Lung (tissue), 12 donors: ENCODE data around the gene VAT1. TPM values are rescaled to one million over a fixed set of nuclear protein-coding genes. Genes with fewer than 3 reads are reported as not detected.

Source experiments
- ATAC-seq: fragments of 200-7000 bp; cut with Tn5 transposase; one replicate; pipeline ENCODE4 v1.9.1; 2020; ENCODE audit warnings: moderate number of reproducible peaks; ENCODE audit not compliant: insufficient read depth, low FRiP score
- DNase-seq, 3 donors: peaks; one replicate each; pipeline ENCODE4 v3.0.0-alpha.2; 2013 to 2017
- H3K27ac ChIP-seq, 2 donors: one replicate each; pipeline ENCODE4 v1.5.1; 2013; ENCODE audit warnings: mild to moderate bottlenecking in 2 of 2, moderate library complexity in 2 of 2, control low read depth in 1 of 2, inconsistent platforms in 1 of 2, low read depth in 1 of 2, low read length in 1 of 2
- H3K27me3 ChIP-seq, 3 donors: one replicate each; pipeline ENCODE4 v1.5.1; 2013; ENCODE audit warnings: low read length in 2 of 3; ENCODE audit not compliant: control insufficient read depth in 3 of 3, insufficient read depth in 3 of 3
- H3K36me3 ChIP-seq, 4 donors: one replicate each; pipeline ENCODE4 v1.5.1; 2013; ENCODE audit warnings: low read length in 4 of 4, mild to moderate bottlenecking in 1 of 4, moderate library complexity in 1 of 4; ENCODE audit not compliant: control insufficient read depth in 4 of 4, insufficient read depth in 4 of 4
- H3K4me1 ChIP-seq, 5 donors: one replicate each; pipeline ENCODE4 v1.5.1; 2013; ENCODE audit warnings: low read length in 5 of 5, mild to moderate bottlenecking in 2 of 5, moderate library complexity in 1 of 5; ENCODE audit not compliant: control insufficient read depth in 5 of 5, insufficient read depth in 5 of 5
- H3K4me3 ChIP-seq: one replicate; pipeline ENCODE4 v1.5.1; 2013; ENCODE audit warnings: mild to moderate bottlenecking, control low read depth, moderate library complexity
- H3K9ac ChIP-seq, 2 donors: one replicate each; pipeline ENCODE4 v1.5.1; 2013; ENCODE audit warnings: low read length in 2 of 2, control low read depth in 1 of 2; ENCODE audit not compliant: insufficient read depth in 1 of 2
- H3K9me3 ChIP-seq, 4 donors: one replicate each; pipeline ENCODE4 v1.5.1; 2013; ENCODE audit warnings: low read length in 3 of 4, mild to moderate bottlenecking in 1 of 4, moderate library complexity in 1 of 4; ENCODE audit not compliant: control insufficient read depth in 4 of 4, insufficient read depth in 3 of 4
- CTCF ChIP-seq: IDR thresholded peaks from 2 replicates; pipeline ENCODE4 v1.5.1; 2012; ENCODE audit warnings: mild to moderate bottlenecking; ENCODE audit errors: control extremely low read depth, extremely low read depth
- WGBS, 2 donors: extraction: QIAGEN DNeasy Blood & Tissue Kit; methylation state at CpG; one replicate each; pipeline ENCODE4 v1.1.7; 2013; 5-methylcytosine and 5-hydroxymethylcytosine counted together
- polyA plus RNA-seq, 2 donors: library from polyadenylated mRNA; stranded (reverse); fragments of 200-250 nt; gene quantifications; one replicate each; pipeline ENCODE4 v1.2.1, GENCODE V29; 2013
- total RNA-seq, 2 donors: library from RNA; depleted of rRNA in 1 of 2; stranded (reverse); fragments of >200 nt in 1 of 2; gene quantifications; one replicate each; pipeline ENCODE4 v1.2.1, GENCODE V29; 2014 to 2021
- donor health status: control.
- donor health status: control.
- donor health status: Bipolar disorder and iron deficiency.
- donor health status: healthy.
- donor health status: DM: yes; HTN: yes; CAD: no.

VAT1 gene
- total and polyA plus RNA-seq, 4 donors, result 62.3 to 255 (median 121) TPM

GRCh38 chr17:42992872-42993271 lies 29.3 kb downstream of the VAT1 start:
- 83 to 91% methylated on average over 5 of the region's 5 CpGs for WGBS, 2 donors
- no peak overlapping the region for H3K27ac ChIP-seq
- no peak for TF ChIP-seq CTCF
- H3K27me3 ChIP-seq, result no peaks in the 10 kb centered on the region
- peaks cover 14 to 26% (median 18%) of the 10 kb centered on the region in 4 donors for H3K36me3 ChIP-seq
- no peak for DNase-seq
- H3K4me1 ChIP-seq, result peaks cover 0 to 8% (median 0%) of the 10 kb centered on the region in 5 donors
- no peak for ATAC-seq
- no peak overlapping the region for H3K4me3 ChIP-seq
- H3K9ac ChIP-seq, result no peak overlapping the region
- no peaks in the 10 kb centered on the region for H3K9me3 ChIP-seq

GRCh38 chr17:42991471-42991870 lies 30.7 kb downstream of the VAT1 start:
- peaks cover 22 to 35% (median 27%) of the 10 kb centered on the region in 4 donors for H3K36me3 ChIP-seq
- no peak overlapping the region for H3K9ac ChIP-seq
- no peaks in the 10 kb centered on the region for H3K9me3 ChIP-seq
- no peak overlapping the region for H3K4me3 ChIP-seq
- WGBS, 2 donors, result 94 to 95% methylated on average over 6 of the region's 6 CpGs
- H3K27me3 ChIP-seq, result no peaks in the 10 kb centered on the region
- ATAC-seq (no peak), DNase-seq (no peak)
- no peak for TF ChIP-seq CTCF
- no peak overlapping the region for H3K27ac ChIP-seq
- no peaks in the 10 kb centered on the region for H3K4me1 ChIP-seq

- H3K27ac ChIP-seq, result no peak overlapping the region
- DNase-seq (no peak), ATAC-seq (no peak)
- H3K36me3 ChIP-seq, result peaks cover 22 to 38% (median 30%) of the 10 kb centered on the region in 4 donors
- no peak overlapping the region for H3K4me3 ChIP-seq
- no peaks in the 10 kb centered on the region for H3K27me3 ChIP-seq
- H3K9me3 ChIP-seq, result no peaks in the 10 kb centered on the region
- no peaks in the 10 kb centered on the region for H3K4me1 ChIP-seq
- no peak overlapping the region for H3K9ac ChIP-seq
- no peak for TF ChIP-seq CTCF
- WGBS, 2 donors, result 87 to 88% methylated on average over 6 of the region's 6 CpGs
These were observed 32.2 kb downstream of the VAT1 start for GRCh38 chr17:42989726-42990652.
